K562 (cell line): ENCODE results near the gene CYSTM1. TPM values are rescaled to one million over a fixed set of nuclear protein-coding genes. Genes with fewer than 3 reads are reported as not detected.

Source experiments
- CHAMP1 ChIP-seq: fragments of 450-650 bp; IDR thresholded peaks from 2 replicates; pipeline ENCODE4 v1.6.1; 2016; ENCODE audit warnings: mild to moderate bottlenecking
- CREBBP ChIP-seq: IDR thresholded peaks from one replicate; pipeline ENCODE4 v1.6.1; 2012; ENCODE audit warnings: low read depth, mild to moderate bottlenecking, control low read depth, inconsistent platforms, low read length
- CREM ChIP-seq: IDR thresholded peaks from 2 replicates; pipeline ENCODE4 v1.6.1; 2014; ENCODE audit warnings: antibody characterized with exemption, low read depth
- DPF2 ChIP-seq: fragments of 450-650 bp; IDR thresholded peaks from 2 replicates; pipeline ENCODE4 v1.6.1; 2016
- E2F3 ChIP-seq: fragments of 250-450 bp; sonication (Bioruptor Pico); IDR thresholded peaks from 2 replicates; pipeline ENCODE4 v1.4.0; 2020; ENCODE audit warnings: mild to moderate bottlenecking
- FOSL1 ChIP-seq: fragments of 200-800 bp; sonication (Bioruptor generic); conservative IDR thresholded peaks from 2 replicates; pipeline ENCODE4 v1.6.1; 2016; ENCODE audit warnings: missing genetic modification characterization, missing compliant biosample characterization
- FUS ChIP-seq: fragments of 200-400 bp; formaldehyde crosslinking; optimal IDR thresholded peaks from 2 replicates; pipeline ENCODE3; 2017; ENCODE audit warnings: low read depth, low read length
- HINFP ChIP-seq: fragments of 450-650 bp; conservative IDR thresholded peaks from 2 replicates; pipeline ENCODE4 v1.6.1; 2016; ENCODE audit warnings: missing genetic modification characterization, low read depth, mild to moderate bottlenecking, control low read depth, missing compliant biosample characterization
- NFATC3 ChIP-seq: fragments of 450-650 bp; IDR thresholded peaks from 2 replicates; pipeline ENCODE4 v1.6.1; 2017; ENCODE audit warnings: mild to moderate bottlenecking
- PBX2 ChIP-seq, 2 experiments: IDR thresholded peaks in 1 of 2; conservative IDR thresholded peaks in 1 of 2; 2 replicates each; pipeline ENCODE4 v1.6.1; 2016; ENCODE audit warnings: low read depth in 2 of 2, mild to moderate bottlenecking in 1 of 2, missing compliant biosample characterization in 1 of 2, missing genetic modification characterization in 1 of 2, moderate library complexity in 1 of 2
- PKNOX1 ChIP-seq: fragments of 450-650 bp; IDR thresholded peaks from 2 replicates; pipeline ENCODE4 v1.6.1; 2016
- POLR2A ChIP-seq: fragments of 450-650 bp; conservative IDR thresholded peaks from 2 replicates; pipeline ENCODE4 v1.6.1; 2016
- SAP30 ChIP-seq: fragments of 200-600 bp; sonication (generic); IDR thresholded peaks from 2 replicates; pipeline ENCODE4 v1.6.1; 2012; ENCODE audit warnings: borderline replicate concordance, low read depth, mild to moderate bottlenecking, moderate library complexity, low read length, control low read depth, inconsistent platforms; ENCODE audit not compliant: insufficient read depth, poor library complexity, severe bottlenecking
- SMARCA5 ChIP-seq: fragments of 450-650 bp; IDR thresholded peaks from 2 replicates; pipeline ENCODE4 v1.6.1; 2016
- ZFP30 ChIP-seq: fragments of 250-450 bp; sonication (Bioruptor Pico); IDR thresholded peaks from 2 replicates; pipeline ENCODE4 v1.8.0; 2022; ENCODE audit warnings: moderate library complexity, mild to moderate bottlenecking, inconsistent platforms, borderline replicate concordance
- ZNF175 ChIP-seq: fragments of 200-800 bp; sonication (Bioruptor generic); IDR thresholded peaks from 2 replicates; pipeline ENCODE4 v1.6.1; 2016; ENCODE audit warnings: low read depth, mild to moderate bottlenecking, missing genetic modification characterization, missing compliant biosample characterization
- polyA plus RNA-seq, 8 experiments: library from polyadenylated mRNA; depleted of rRNA in 4 of 8; stranded (reverse) in 5 of 8; unstranded in 3 of 8; fragments of >200 nt; fragmentation: Nextera tagmentation in 2 of 8; fragmentation: Illumina TruSeq in 1 of 8; extraction: Ambion mirVana in 2 of 8; extraction: Trizol in 1 of 8; gene quantifications; 2 replicates each; pipeline versions ENCODE4 v1.2.1 to v1.2.3, GENCODE V29; 2011 to 2014; ENCODE audit warnings: inconsistent platforms in 1 of 8, missing spikeins in 1 of 8
- total RNA-seq, 7 experiments: library from RNA; depleted of rRNA in 6 of 7; stranded (reverse); fragments of >200 nt in 6 of 7; fragmentation: Illumina TruSeq in 2 of 7; extraction: Trizol in 2 of 7; gene quantifications; 2 replicates each; pipeline versions ENCODE4 v1.2.1 to v1.2.3, GENCODE V29; 2011 to 2021; ENCODE audit warnings: low replicate concordance in 1 of 7
- TF ChIP-seq, protein P1 (sequence below): fragments of 450-650 bp; IDR thresholded peaks from 2 replicates; pipeline ENCODE4 v1.6.1; 2016; ENCODE audit warnings: antibody characterized with exemption
- TF ChIP-seq, protein P2 (sequence below): sonication (generic); formaldehyde crosslinking; IDR thresholded peaks from 2 replicates; pipeline ENCODE4 v1.5.0; 2020; ENCODE audit warnings: missing genetic modification reagents

The CYSTM1 gene
- total and polyA plus RNA-seq, 9 of the 15 experiments (the other 6 are each of a cell fraction or from before 2014, with no cell fraction given) = 76.1 to 422 (median 108) TPM

GRCh38 chr5:140240987-140241706 is 66.2 kb downstream of the CYSTM1 start (continued):
- TF ChIP-seq CHAMP1 = no peak
- TF ChIP-seq SMARCA5 = no peak
- no peak for TF ChIP-seq PBX2 (CRISPR knock-in tag; IDR thresholded peaks at IDR 0.05; ENCODE audit: low read depth)
- peak; percentile 88 for TF ChIP-seq PBX2 (tag; conservative IDR thresholded peaks at IDR 0.05; ENCODE audit: low read depth)
- no peak for TF ChIP-seq SAP30
- no peak for TF ChIP-seq ZNF175 (CRISPR knock-in tag)
- no peak for TF ChIP-seq ZFP30 (CRISPR knock-in tag)
- TF ChIP-seq, protein P1, sequence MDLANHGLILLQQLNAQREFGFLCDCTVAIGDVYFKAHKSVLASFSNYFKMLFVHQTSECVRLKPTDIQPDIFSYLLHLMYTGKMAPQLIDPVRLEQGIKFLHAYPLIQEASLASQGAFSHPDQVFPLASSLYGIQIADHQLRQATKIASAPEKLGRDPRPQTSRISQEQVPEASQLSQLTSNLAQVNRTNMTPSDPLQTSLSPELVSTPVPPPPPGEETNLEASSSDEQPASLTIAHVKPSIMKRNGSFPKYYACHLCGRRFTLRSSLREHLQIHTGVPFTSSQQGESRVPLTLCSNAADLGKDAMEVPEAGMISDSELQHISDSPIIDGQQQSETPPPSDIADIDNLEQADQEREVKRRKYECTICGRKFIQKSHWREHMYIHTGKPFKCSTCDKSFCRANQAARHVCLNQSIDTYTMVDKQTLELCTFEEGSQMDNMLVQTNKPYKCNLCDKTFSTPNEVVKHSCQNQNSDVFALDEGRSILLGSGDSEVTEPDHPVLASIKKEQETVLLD = no peak
- TF ChIP-seq, protein P2, sequence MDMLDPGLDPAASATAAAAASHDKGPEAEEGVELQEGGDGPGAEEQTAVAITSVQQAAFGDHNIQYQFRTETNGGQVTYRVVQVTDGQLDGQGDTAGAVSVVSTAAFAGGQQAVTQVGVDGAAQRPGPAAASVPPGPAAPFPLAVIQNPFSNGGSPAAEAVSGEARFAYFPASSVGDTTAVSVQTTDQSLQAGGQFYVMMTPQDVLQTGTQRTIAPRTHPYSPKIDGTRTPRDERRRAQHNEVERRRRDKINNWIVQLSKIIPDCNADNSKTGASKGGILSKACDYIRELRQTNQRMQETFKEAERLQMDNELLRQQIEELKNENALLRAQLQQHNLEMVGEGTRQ (CRISPR knock-in tag) = no peak
- no peak for TF ChIP-seq CREBBP
- TF ChIP-seq HINFP = no peak
- no peak for TF ChIP-seq POLR2A
- no peak for TF ChIP-seq DPF2
- TF ChIP-seq NFATC3 = no peak
- no peak for TF ChIP-seq E2F3 (CRISPR knock-in tag)
- peak; percentile 80 for TF ChIP-seq PKNOX1
- no peak for TF ChIP-seq FOSL1
- no peak for TF ChIP-seq FUS
- no peak for TF ChIP-seq CREM
